IMR-90 (cell line): ENCODE data around the gene CC2D1A. TPM values are rescaled to one million over a fixed set of nuclear protein-coding genes. Genes with fewer than 3 reads are reported as not detected.

ENCODE experiments used
- ATAC-seq: fragments of 200-7000 bp; cut with Tn5 transposase; 2 replicates; pipeline ENCODE4 v1.9.1; 2020; ENCODE audit warnings: low read depth, mild to moderate bottlenecking, moderate library complexity
- BruUV-seq: library from RNA; stranded (reverse); fragments of 400-500 nt; replicated peaks from 2 replicates; lab custom pipeline; 2021; lab: Mats Ljungman, UMichigan
- CTCF ChIA-PET: fragments of 300-600 bp; formaldehyde crosslinking; extraction: SDS; loops from one replicate; lab custom pipeline; 2021; ENCODE audit warnings: antibody characterized with exemption; lab: Yijun Ruan, JAX
- POLR2A ChIA-PET: fragments of 300-600 bp; sonication (Branson Sonifier 250); formaldehyde crosslinking; loops from one replicate; lab custom pipeline; 2022; ENCODE audit warnings: antibody characterized with exemption; ENCODE audit not compliant: unreplicated experiment; lab: Charles Lee
- DNase-seq: peaks from one replicate; pipeline ENCODE4 v3.0.0; 2013
- H2AFZ ChIP-seq: replicated peaks from 2 replicates; pipeline ENCODE3; 2013; ENCODE audit warnings: low read length, mild to moderate bottlenecking; ENCODE audit not compliant: poor library complexity
- H2AK5ac ChIP-seq: 2 replicates; pipeline ENCODE4 v1.6.1; 2013; ENCODE audit warnings: low read depth, low read length, inconsistent platforms
- H2AK9ac ChIP-seq: replicated peaks from 2 replicates; pipeline ENCODE3; 2013; ENCODE audit warnings: mild to moderate bottlenecking, low read depth, low read length, moderate library complexity; ENCODE audit not compliant: poor library complexity
- H2BK120ac ChIP-seq: 2 replicates; pipeline ENCODE4 v1.6.1; 2013; ENCODE audit warnings: low read depth, low read length, inconsistent platforms
- H2BK15ac ChIP-seq: 3 replicates; pipeline ENCODE4 v1.6.1; 2013; ENCODE audit warnings: low read depth, low read length, inconsistent platforms
- H2BK20ac ChIP-seq: 2 replicates; pipeline ENCODE4 v1.6.1; 2013; ENCODE audit warnings: low read depth, mild to moderate bottlenecking, inconsistent platforms, low read length, moderate library complexity
- H2BK5ac ChIP-seq: 2 replicates; pipeline ENCODE4 v1.6.1; 2013; ENCODE audit warnings: mild to moderate bottlenecking, low read depth, low read length, inconsistent platforms; ENCODE audit not compliant: poor library complexity, severe bottlenecking
- H3K14ac ChIP-seq: replicated peaks from 2 replicates; pipeline ENCODE4 v1.6.1; 2013; ENCODE audit warnings: low read depth, low read length, inconsistent platforms
- H3K18ac ChIP-seq: 2 replicates; pipeline ENCODE4 v1.6.1; 2013; ENCODE audit warnings: low read depth, low read length, control low read depth
- H3K23ac ChIP-seq: 2 replicates; pipeline ENCODE4 v1.6.1; 2013; ENCODE audit warnings: low read depth, low read length, inconsistent platforms
- H3K27ac ChIP-seq: 2 replicates; pipeline ENCODE4 v1.5.1; 2013; ENCODE audit warnings: mild to moderate bottlenecking, control low read depth, low read length; ENCODE audit not compliant: insufficient read depth
- H3K27me3 ChIP-seq: 2 replicates; pipeline ENCODE4 v1.6.1; 2013; ENCODE audit warnings: low read length; ENCODE audit not compliant: control insufficient read depth, insufficient read depth
- H3K36me3 ChIP-seq: 2 replicates; pipeline ENCODE4 v1.6.1; 2013; ENCODE audit warnings: low read length, mixed read lengths; ENCODE audit not compliant: control insufficient read depth, insufficient read depth
- H3K4ac ChIP-seq: 2 replicates; pipeline ENCODE4 v1.6.1; 2013; ENCODE audit warnings: low read depth, low read length, inconsistent platforms
- H3K4me1 ChIP-seq: 2 replicates; pipeline ENCODE4 v1.6.1; 2013; ENCODE audit warnings: low read length, mixed read lengths; ENCODE audit not compliant: control insufficient read depth, insufficient read depth
- H3K4me2 ChIP-seq: 2 replicates; pipeline ENCODE4 v1.6.1; 2013; ENCODE audit warnings: low read depth, mild to moderate bottlenecking, control low read depth, low read length, moderate library complexity
- H3K4me3 ChIP-seq: 2 replicates; pipeline ENCODE4 v1.5.1; 2013; ENCODE audit warnings: low read depth, mild to moderate bottlenecking, control low read depth, low read length, moderate library complexity; ENCODE audit not compliant: insufficient read depth
- H3K56ac ChIP-seq: 2 replicates; pipeline ENCODE4 v1.6.1; 2013; ENCODE audit warnings: low read length, inconsistent platforms; ENCODE audit not compliant: insufficient read depth; ENCODE audit errors: extremely low read depth
- H3K79me1 ChIP-seq, 2 experiments: 2 replicates each; pipeline ENCODE4 v1.6.1; 2013; ENCODE audit warnings: low read length in 2 of 2, inconsistent platforms in 1 of 2, low read depth in 1 of 2
- H3K9ac ChIP-seq: 2 replicates; pipeline ENCODE4 v1.6.1; 2013; ENCODE audit warnings: low read depth, low read length, control low read depth
- H3K9me1 ChIP-seq: 2 replicates; pipeline ENCODE4 v1.6.1; 2013; ENCODE audit warnings: low read length, inconsistent platforms; ENCODE audit not compliant: insufficient read depth
- H3K9me3 ChIP-seq: 2 replicates; pipeline ENCODE4 v1.6.1; 2013; ENCODE audit warnings: low read length; ENCODE audit not compliant: control insufficient read depth, insufficient read depth
- H4K20me1 ChIP-seq: 2 replicates; pipeline ENCODE4 v1.6.1; 2013; ENCODE audit warnings: low read length, inconsistent platforms; ENCODE audit not compliant: insufficient read depth
- H4K5ac ChIP-seq: 2 replicates; pipeline ENCODE4 v1.6.1; 2013; ENCODE audit warnings: mild to moderate bottlenecking, low read depth, low read length, control low read depth
- H4K8ac ChIP-seq, 2 experiments: 2 replicates each; pipeline ENCODE4 v1.6.1; 2013; ENCODE audit warnings: low read depth in 2 of 2, low read length in 2 of 2, control low read depth in 1 of 2, inconsistent platforms in 1 of 2
- H4K91ac ChIP-seq: 2 replicates; pipeline ENCODE4 v1.6.1; 2013; ENCODE audit warnings: low read depth, low read length, inconsistent platforms; ENCODE audit not compliant: insufficient read depth
- CEBPB ChIP-seq: IDR thresholded peaks from 2 replicates; pipeline ENCODE4 v1.6.1; 2012; ENCODE audit warnings: low read depth, low read length, improper control_type of control experiment
- CHD1 ChIP-seq: IDR thresholded peaks from 2 replicates; pipeline ENCODE4 v1.6.1; 2012; ENCODE audit warnings: low read depth, low read length, improper control_type of control experiment
- MAZ ChIP-seq: IDR thresholded peaks from 2 replicates; pipeline ENCODE4 v1.6.1; 2012; ENCODE audit warnings: low read depth, mild to moderate bottlenecking, low read length, improper control_type of control experiment, moderate library complexity, borderline replicate concordance
- WGBS, 2 experiments: methylation state at CpG; one replicate each; pipeline versions ENCODE4 v1.1.5 to v1.1.7; 2013; ENCODE audit warnings: missing lambda C conversion rate in 2 of 2; ENCODE audit not compliant: insufficient read length in 1 of 2; ENCODE audit errors: extremely low coverage in 2 of 2; 5-methylcytosine and 5-hydroxymethylcytosine counted together
- dilution Hi-C: fragments of 300-500 bp; cut with HindIII; formaldehyde crosslinking; loops from one replicate; pipeline ENCODE4 v1.14.3; 2018; ENCODE audit warnings: low sequenced_read_pairs; ENCODE audit not compliant: unreplicated experiment
- in situ Hi-C: fragments of 300-500 bp; cut with MboI; formaldehyde crosslinking; loops from 3 replicates; pipeline ENCODE4 v1.14.3; 2019; ENCODE audit warnings: low sequenced_read_pairs, inconsistent platforms, mixed read lengths
- intact Hi-C: fragments of 100-400 bp; cut with micrococcal nuclease; formaldehyde crosslinking; loops from 2 replicates; pipeline ENCODE4 v1.10.0; 2022
- polyA plus RNA-seq, 3 experiments: library from polyadenylated mRNA; depleted of rRNA; stranded (reverse); fragments of >200 nt; gene quantifications; 2 replicates each; pipeline ENCODE4 v1.2.3, GENCODE V29; 2012; ENCODE audit warnings: low replicate concordance in 1 of 3
- total RNA-seq: library from RNA; depleted of rRNA; stranded (reverse); fragments of >200 nt; gene quantifications from 2 replicates; pipeline ENCODE4 v1.2.3, GENCODE V29; 2012

CC2D1A gene
- total and polyA plus RNA-seq, 2 of the 4 experiments (the other 2 are of a cell fraction) = 4.1 to 14.7 TPM

GRCh38 chr19:13938301-13939064, 32.5 kb downstream of the CC2D1A start, which contains the start of gene PODNL1:
Gene PODNL1 (minus strand): TSS chr19:13938417. CDS start chr19:13938181, 236 bp downstream.
- peak within 1 kb of the TSS; percentile 2 for H2BK5ac ChIP-seq
- H3K18ac ChIP-seq = peak within 1 kb of the TSS; percentile 32
- no peaks in the 10 kb centered on the region for H4K20me1 ChIP-seq
- peak within 1 kb of the TSS; percentile 83 for H3K4me2 ChIP-seq
- H4K5ac ChIP-seq = peak within 1 kb of the TSS; percentile 70
- H2AK9ac ChIP-seq = peak within 1 kb of the TSS; percentile 55
- POLR2A ChIA-PET = interaction anchor here (0.8 kb wide), 2 partner anchors 10 to 15 kb away, joined by 3 to 11 read pairs; no protein-coding TSS in a partner anchor
- peaks cover 5% of the 10 kb centered on the region; the same call in 1 of the 2 replicates for H3K36me3 ChIP-seq
- H2BK20ac ChIP-seq = peak within 1 kb of the TSS; percentile 61
- peak within 1 kb of the TSS; percentile 59; the same call in 1 of the 2 replicates for H3K14ac ChIP-seq
- in situ Hi-C loops (no loop called here), intact Hi-C loops (no loop called here), dilution Hi-C loops (no loop called here)
- H3K4me3 ChIP-seq = peak within 1 kb of the TSS; percentile 51
- peak within 1 kb of the TSS; percentile 61 for H3K4ac ChIP-seq
- H3K27ac ChIP-seq = peak within 1 kb of the TSS; percentile 47
- peaks cover 0 to 4% of the 10 kb centered on the region in 2 experiments; a peak in 1 of 4 replicates for H3K79me1 ChIP-seq
- ATAC-seq (peak; percentile 91), DNase-seq (peak; percentile 53)
- H2BK15ac ChIP-seq = peak within 1 kb of the TSS; percentile 97
- H3K27me3 ChIP-seq = no peaks in the 10 kb centered on the region
- H3K4me1 ChIP-seq = peaks cover 7% of the 10 kb centered on the region
- H3K9me3 ChIP-seq = no peaks in the 10 kb centered on the region
- no peak within 1 kb of the TSS for H3K56ac ChIP-seq
- no peak for TF ChIP-seq CHD1
- TF ChIP-seq MAZ = peak; percentile 52; the same call in 1 of the 2 replicates
- peak; percentile 61 for TF ChIP-seq CEBPB
- WGBS, 2 experiments = no CpG with 5 or more reads among the region's 21 CpGs
- peak within 1 kb of the TSS; percentile 32 to 43; a peak in 3 of 4 replicates for H4K8ac ChIP-seq
- peak within 1 kb of the TSS; percentile 71 for H3K23ac ChIP-seq
- H2AFZ ChIP-seq = peak within 1 kb of the TSS; percentile 86
- H3K9me1 ChIP-seq = peaks cover 5% of the 10 kb centered on the region
- CTCF ChIA-PET = interaction anchor here (0.7 to 2.7 kb wide), 3 partner anchors 14 to 57 kb away, joined by 3 to 8 read pairs (median 3); partner anchors contain the start of gene DCAF15
- peak within 1 kb of the TSS; percentile 72 for H4K91ac ChIP-seq
- H2AK5ac ChIP-seq = peak within 1 kb of the TSS; percentile 83
- H2BK120ac ChIP-seq = peak within 1 kb of the TSS; percentile 79
- H3K9ac ChIP-seq = peak within 1 kb of the TSS; percentile 24
- no TSS peak for BruUV-seq
